B cell (primary cell): ENCODE data around the gene SCMH1. TPM values are rescaled to one million over a fixed set of nuclear protein-coding genes. Genes with fewer than 3 reads are reported as not detected.
A peak's percentile ranks its signal among the peaks of the same experiment; 100 is the strongest.

Experiments
- ATAC-seq: fragments of 200-7000 bp; cut with Tn5 transposase; one replicate; pipeline ENCODE4 v1.10.0; 2021; ENCODE audit warnings: low read depth, mild to moderate bottlenecking, moderate number of reproducible peaks, moderate library complexity
- CTCF ChIA-PET: fragments of 350-600 bp; sonication (Branson Sonifier 250); formaldehyde crosslinking; loops from one replicate; lab custom pipeline; 2021; ENCODE audit warnings: antibody characterized with exemption, inconsistent platforms; lab: Charles Lee
- POLR2A ChIA-PET: fragments of 350-600 bp; sonication (Branson Sonifier 250); formaldehyde crosslinking; loops from one replicate; lab custom pipeline; 2021; ENCODE audit warnings: antibody characterized with exemption; lab: Charles Lee
- DNase-seq: peaks from one replicate; pipeline ENCODE4 v3.0.0; 2013
- H2AFZ ChIP-seq: 2 replicates; pipeline ENCODE4 v1.6.1; 2012; ENCODE audit warnings: mild to moderate bottlenecking, low read depth, low read length; ENCODE audit not compliant: insufficient read depth, poor library complexity, severe bottlenecking
- H3K27ac ChIP-seq, 2 donors: 1 replicate in 1 of 2; 2 replicates in 1 of 2; pipeline ENCODE4 v1.5.1; 2012 to 2013; ENCODE audit warnings: low read length in 2 of 2, mild to moderate bottlenecking in 2 of 2, moderate library complexity in 1 of 2
- H3K27me3 ChIP-seq, 4 experiments: fragments of 200-600 bp in 1 of 4; sonication (generic) in 1 of 4; replicated peaks in 1 of 4; 1 replicate in 2 of 4; 2 replicates in 2 of 4; pipeline versions ENCODE4 v1.6.1 to v1.7.0; 2013 to 2016; ENCODE audit warnings: low read length in 3 of 4, mild to moderate bottlenecking in 2 of 4, mixed read lengths in 1 of 4, moderate library complexity in 1 of 4; ENCODE audit not compliant: insufficient read depth in 4 of 4, control insufficient read depth in 3 of 4; ENCODE audit errors: control extremely low read depth in 1 of 4
- H3K36me3 ChIP-seq, 2 experiments: replicated peaks in 1 of 2; 1 replicate in 1 of 2; 2 replicates in 1 of 2; pipeline versions ENCODE4 v1.6.1 to v1.7.1; 2013; ENCODE audit warnings: low read length in 1 of 2; ENCODE audit not compliant: insufficient read depth in 2 of 2, control insufficient read depth in 1 of 2; ENCODE audit errors: control extremely low read depth in 1 of 2, extremely low read depth in 1 of 2
- H3K4me1 ChIP-seq, 2 donors: fragments of 200-600 bp in 1 of 2; sonication (generic) in 1 of 2; 1 replicate in 1 of 2; 2 replicates in 1 of 2; pipeline versions ENCODE4 v1.5.1 to v1.6.1; 2013 to 2017; ENCODE audit warnings: low read length in 2 of 2; ENCODE audit not compliant: control insufficient read depth in 2 of 2, insufficient read depth in 2 of 2
- H3K4me2 ChIP-seq: replicated peaks from 2 replicates; pipeline ENCODE3; 2012; ENCODE audit warnings: mild to moderate bottlenecking, low read depth, low read length; ENCODE audit not compliant: poor library complexity, severe bottlenecking
- H3K4me3 ChIP-seq, 5 experiments: fragments of 200-600 bp in 1 of 5; sonication (generic) in 1 of 5; 1 replicate in 3 of 5; 2 replicates in 2 of 5; pipeline versions ENCODE4 v1.5.1 to v1.7.0; 2011 to 2016; ENCODE audit warnings: low read length in 4 of 5, mild to moderate bottlenecking in 4 of 5, low read depth in 2 of 5, control low read depth in 1 of 5, moderate library complexity in 1 of 5; ENCODE audit not compliant: insufficient read depth in 1 of 5; ENCODE audit errors: control extremely low read depth in 1 of 5, extremely low read depth in 1 of 5
- H3K79me2 ChIP-seq: fragments of 200-600 bp; sonication (generic); one replicate; pipeline ENCODE4 v1.6.0; 2016; ENCODE audit warnings: low read length; ENCODE audit not compliant: control insufficient read depth, insufficient read depth
- H3K9ac ChIP-seq: fragments of 200-600 bp; sonication (generic); 2 replicates; pipeline ENCODE4 v1.6.1; 2017; ENCODE audit warnings: mild to moderate bottlenecking, low read length, moderate library complexity
- H3K9me3 ChIP-seq, 3 donors: one replicate each; pipeline versions ENCODE4 v1.6.1 to v1.7.1; 2013; ENCODE audit warnings: low read length in 2 of 3; ENCODE audit not compliant: control insufficient read depth in 2 of 3, insufficient read depth in 1 of 3; ENCODE audit errors: control extremely low read depth in 1 of 3
- H4K20me1 ChIP-seq: 2 replicates; pipeline ENCODE4 v1.6.0; 2012; ENCODE audit warnings: mild to moderate bottlenecking, low read length; ENCODE audit not compliant: insufficient read depth, control insufficient read depth, poor library complexity, severe bottlenecking
- H3K27ac Mint-ChIP-seq: one replicate; pipeline ENCODE4 v1.8.0; 2021; ENCODE audit warnings: mixed read lengths
- H3K27me3 Mint-ChIP-seq: one replicate; pipeline ENCODE4 v1.8.0; 2021; ENCODE audit warnings: mixed read lengths
- H3K4me1 Mint-ChIP-seq: one replicate; pipeline ENCODE4 v1.8.0; 2021; ENCODE audit warnings: mixed read lengths
- H3K4me3 Mint-ChIP-seq: one replicate; pipeline ENCODE4 v1.8.0; 2021; ENCODE audit warnings: mixed read lengths
- H3K9me3 Mint-ChIP-seq: one replicate; pipeline ENCODE4 v1.8.0; 2022; ENCODE audit warnings: mixed read lengths; ENCODE audit not compliant: insufficient read depth
- CTCF ChIP-seq: fragments of 200-600 bp; IDR thresholded peaks from one replicate; pipeline ENCODE4 v1.8.0; 2022; ENCODE audit warnings: antibody characterized with exemption, mild to moderate bottlenecking
- EZH2 ChIP-seq: IDR thresholded peaks from 2 replicates; pipeline ENCODE4 v1.6.1; 2012; ENCODE audit warnings: borderline replicate concordance, low read depth, mild to moderate bottlenecking, moderate library complexity, low read length; ENCODE audit not compliant: insufficient read depth, poor library complexity, severe bottlenecking
- WGBS: methylation state at CpG from one replicate; pipeline ENCODE4 v1.1.5; 2013; ENCODE audit warnings: missing lambda C conversion rate; ENCODE audit not compliant: insufficient coverage; 5-methylcytosine and 5-hydroxymethylcytosine counted together
- intact Hi-C: fragments of 100-400 bp; cut with micrococcal nuclease; formaldehyde crosslinking; loops from one replicate; pipeline ENCODE4 v1.10.0; 2022
- polyA plus RNA-seq: library from polyadenylated mRNA; depleted of rRNA; stranded (reverse); fragments of >200 nt; gene quantifications from 2 replicates; pipeline ENCODE4 v1.2.3, GENCODE V29; 2012
- total RNA-seq, 2 donors: library from RNA; stranded (reverse); fragments of 120-200 nt in 1 of 2; gene quantifications; 1 replicate in 1 of 2; 2 replicates in 1 of 2; pipeline versions ENCODE4 v1.2.3 to v1.2.4, GENCODE V29; 2013 to 2022

SCMH1 gene
- total and polyA plus RNA-seq, 2 donors (not counting 1 experiment from before 2014, with no cell fraction given), result 29.4 to 33.3 TPM

GRCh38 chr1:41122851-41123518, 119.1 kb downstream of the SCMH1 start:
- Histone ChIP-seq H3K9me3 (no peaks in the 10 kb centered on the region), H3K79me2 (no peaks in the 10 kb centered on the region), H2AFZ (no peak overlapping the region), H3K4me3 (no peak overlapping the region), H3K9ac (no peak overlapping the region), H3K27ac (no peak overlapping the region), H3K36me3 (no peaks in the 10 kb centered on the region), H3K4me2 (no peak overlapping the region), H4K20me1 (no peaks in the 10 kb centered on the region), H3K27me3 (no peaks in the 10 kb centered on the region), H3K4me1 (no peaks in the 10 kb centered on the region)
- H3K4me1 Mint-ChIP-seq, result no peaks in the 10 kb centered on the region
- DNase-seq (peak; percentile 13), ATAC-seq (no peak)
- H3K27me3 Mint-ChIP-seq, result no peaks in the 10 kb centered on the region
- intact Hi-C loops, result no loop called here
- H3K9me3 Mint-ChIP-seq, result no peaks in the 10 kb centered on the region
- CTCF ChIA-PET, result no interaction called here
- TF ChIP-seq CTCF (peak; percentile 50), EZH2 (no peak)
- POLR2A ChIA-PET, result no interaction called here
- no peak overlapping the region for H3K4me3 Mint-ChIP-seq
- WGBS, result 100% methylated on average over 2 of the region's 8 CpGs
- no peak overlapping the region for H3K27ac Mint-ChIP-seq

DNA sequence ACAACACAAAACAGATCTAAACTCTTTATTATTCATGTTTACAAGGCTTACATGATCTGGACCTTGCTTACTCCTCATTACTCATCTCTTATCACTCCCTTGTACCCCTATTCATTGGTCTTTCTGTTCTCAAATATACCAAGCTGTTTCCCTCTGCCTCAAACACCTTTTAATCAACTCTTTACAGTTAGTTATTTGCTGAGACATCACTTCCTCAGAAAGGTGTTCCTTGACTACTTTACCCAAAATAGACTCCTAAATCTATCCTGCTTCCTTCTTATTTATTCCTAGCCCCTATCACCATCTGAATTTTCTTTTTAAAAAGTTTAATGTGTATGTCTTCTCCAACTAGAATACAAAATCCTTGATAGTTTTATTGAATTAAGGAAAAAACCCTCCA, 120.0 kb downstream of the SCMH1 start:
- no peak overlapping the region for H3K9ac ChIP-seq
- no peak overlapping the region for H3K27ac ChIP-seq
- TF ChIP-seq EZH2 (no peak), CTCF (no peak)
- no peaks in the 10 kb centered on the region for H3K4me1 Mint-ChIP-seq
- ChIA-PET CTCF (no interaction called here), POLR2A (no interaction called here)
- no peaks in the 10 kb centered on the region for H3K9me3 ChIP-seq
- intact Hi-C loops, result no loop called here
- no peaks in the 10 kb centered on the region for H3K79me2 ChIP-seq
- ATAC-seq (no peak), DNase-seq (no peak)
- H3K27ac Mint-ChIP-seq, result no peak overlapping the region
- no peaks in the 10 kb centered on the region for H4K20me1 ChIP-seq
- no peak overlapping the region for H2AFZ ChIP-seq
- H3K27me3 ChIP-seq, result no peaks in the 10 kb centered on the region
- H3K27me3 Mint-ChIP-seq, result no peaks in the 10 kb centered on the region
- no peaks in the 10 kb centered on the region for H3K4me1 ChIP-seq
- no peaks in the 10 kb centered on the region for H3K9me3 Mint-ChIP-seq
- no peaks in the 10 kb centered on the region for H3K36me3 ChIP-seq
- no peak overlapping the region for H3K4me3 Mint-ChIP-seq
- H3K4me2 ChIP-seq, result no peak overlapping the region
- H3K4me3 ChIP-seq, result no peak overlapping the region
